Thyroid gland (tissue), 4 donors: ENCODE measurements around the gene NAP1L4.

Source experiments
- CTCF ChIP-seq, 6 experiments: fragments of 200-600 bp in 3 of 6; fragments of 450-650 bp in 3 of 6; sonication (generic) in 3 of 6; IDR thresholded peaks; one replicate each; pipeline ENCODE4 v1.5.1; 2016 to 2019; ENCODE audit warnings: antibody characterized with exemption in 6 of 6, mild to moderate bottlenecking in 2 of 6, inconsistent platforms in 1 of 6, moderate library complexity in 1 of 6
- POLR2A ChIP-seq, 2 donors: fragments of 450-650 bp; IDR thresholded peaks; one replicate each; pipeline ENCODE4 v1.6.1; 2017; ENCODE audit warnings: antibody characterized with exemption in 2 of 2, mild to moderate bottlenecking in 2 of 2, moderate library complexity in 1 of 2

DNA sequence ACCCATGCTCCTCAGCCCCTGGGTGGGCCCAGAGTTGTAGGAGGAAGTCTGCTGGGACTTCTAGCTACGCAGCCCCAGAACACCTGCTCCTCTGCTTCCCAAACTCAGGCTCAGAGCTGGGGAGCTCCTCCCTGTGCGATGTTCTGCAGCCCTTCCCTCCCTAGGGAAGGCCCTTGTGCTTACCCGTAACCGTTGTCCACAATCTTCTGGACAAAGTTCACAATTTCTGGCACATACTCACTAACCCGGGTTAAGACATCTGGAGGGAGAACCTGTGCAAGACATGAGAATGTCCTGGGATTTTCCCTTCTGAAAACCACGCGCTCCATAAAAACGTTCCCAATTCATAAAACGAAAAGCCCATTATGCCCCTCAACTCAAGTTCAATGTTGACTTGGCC is 36.7 kb upstream of the NAP1L4 start:
- no peak for TF ChIP-seq POLR2A (IDR thresholded peaks at IDR 0.05)
- TF ChIP-seq CTCF (IDR thresholded peaks at IDR 0.05): no peak
